HepG2 (cell line): Measurements from ENCODE around the gene P2RX7. TPM values are rescaled to one million over a fixed set of nuclear protein-coding genes. Genes with fewer than 3 reads are reported as not detected.

Experiments
- PAXIP1 ChIP-seq: sonication (generic); formaldehyde crosslinking; conservative IDR thresholded peaks from 2 replicates; pipeline ENCODE4 v1.4.0; 2020; ENCODE audit warnings: mild to moderate bottlenecking, missing genetic modification reagents, moderate library complexity
- RCOR2 ChIP-seq: IDR thresholded peaks from 2 replicates; pipeline ENCODE4 v1.6.1; 2016; ENCODE audit warnings: missing biosample characterization, missing genetic modification reagents
- SOX13 ChIP-seq, 3 experiments: fragments of 450-650 bp in 1 of 3; sonication (generic) in 1 of 3; formaldehyde crosslinking in 1 of 3; IDR thresholded peaks in 2 of 3; conservative IDR thresholded peaks in 1 of 3; 2 replicates each; pipeline versions ENCODE4 v1.5.0 to v1.6.1; 2016 to 2020; ENCODE audit warnings: antibody characterized with exemption in 1 of 3, mild to moderate bottlenecking in 1 of 3, missing compliant biosample characterization in 1 of 3, missing genetic modification reagents in 1 of 3, moderate library complexity in 1 of 3
- polyA plus RNA-seq, 8 experiments: library from polyadenylated mRNA; depleted of rRNA in 3 of 8; stranded (reverse) in 7 of 8; unstranded in 1 of 8; fragments of >200 nt; fragmentation: Illumina TruSeq in 4 of 8; extraction: Trizol in 4 of 8; gene quantifications; 2 replicates each; pipeline versions ENCODE4 v1.2.1 to v1.2.3, GENCODE V29; 2011 to 2016; ENCODE audit warnings: low read depth in 4 of 8, missing spikeins in 1 of 8, mixed read lengths in 1 of 8; ENCODE audit not compliant: insufficient read depth in 1 of 8
- total RNA-seq, 5 experiments: library from RNA; depleted of rRNA; stranded (reverse); fragments of >200 nt; fragmentation: Illumina TruSeq; extraction: Trizol; gene quantifications; 2 replicates each; pipeline ENCODE4 v1.2.3, GENCODE V29; 2016; ENCODE audit warnings: low read depth in 1 of 5
- TF ChIP-seq, protein P1 (sequence below): sonication (generic); formaldehyde crosslinking; IDR thresholded peaks from 2 replicates; pipeline ENCODE4 v1.4.0; 2020; ENCODE audit warnings: mild to moderate bottlenecking, missing genetic modification reagents
- TF ChIP-seq, protein P2 (sequence below): sonication (generic); formaldehyde crosslinking; IDR thresholded peaks from 2 replicates; pipeline ENCODE4 v1.5.0; 2020; ENCODE audit warnings: mild to moderate bottlenecking, missing genetic modification reagents, borderline replicate concordance

The P2RX7 gene
- total and polyA plus RNA-seq, 2 of the 13 experiments (the other 11 are each of a cell fraction or from before 2014, with no cell fraction given) = 0.13 to 0.73 TPM

GRCh38 chr12:121124402-121125109 lies 8.1 kb upstream of the P2RX7 start (continued):
- TF ChIP-seq, protein P1, sequence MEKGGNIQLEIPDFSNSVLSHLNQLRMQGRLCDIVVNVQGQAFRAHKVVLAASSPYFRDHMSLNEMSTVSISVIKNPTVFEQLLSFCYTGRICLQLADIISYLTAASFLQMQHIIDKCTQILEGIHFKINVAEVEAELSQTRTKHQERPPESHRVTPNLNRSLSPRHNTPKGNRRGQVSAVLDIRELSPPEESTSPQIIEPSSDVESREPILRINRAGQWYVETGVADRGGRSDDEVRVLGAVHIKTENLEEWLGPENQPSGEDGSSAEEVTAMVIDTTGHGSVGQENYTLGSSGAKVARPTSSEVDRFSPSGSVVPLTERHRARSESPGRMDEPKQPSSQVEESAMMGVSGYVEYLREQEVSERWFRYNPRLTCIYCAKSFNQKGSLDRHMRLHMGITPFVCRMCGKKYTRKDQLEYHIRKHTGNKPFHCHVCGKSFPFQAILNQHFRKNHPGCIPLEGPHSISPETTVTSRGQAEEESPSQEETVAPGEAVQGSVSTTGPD (CRISPR knock-in tag) = peak; percentile 91
- no peak for TF ChIP-seq RCOR2 (CRISPR knock-in tag)
- TF ChIP-seq, protein P2, sequence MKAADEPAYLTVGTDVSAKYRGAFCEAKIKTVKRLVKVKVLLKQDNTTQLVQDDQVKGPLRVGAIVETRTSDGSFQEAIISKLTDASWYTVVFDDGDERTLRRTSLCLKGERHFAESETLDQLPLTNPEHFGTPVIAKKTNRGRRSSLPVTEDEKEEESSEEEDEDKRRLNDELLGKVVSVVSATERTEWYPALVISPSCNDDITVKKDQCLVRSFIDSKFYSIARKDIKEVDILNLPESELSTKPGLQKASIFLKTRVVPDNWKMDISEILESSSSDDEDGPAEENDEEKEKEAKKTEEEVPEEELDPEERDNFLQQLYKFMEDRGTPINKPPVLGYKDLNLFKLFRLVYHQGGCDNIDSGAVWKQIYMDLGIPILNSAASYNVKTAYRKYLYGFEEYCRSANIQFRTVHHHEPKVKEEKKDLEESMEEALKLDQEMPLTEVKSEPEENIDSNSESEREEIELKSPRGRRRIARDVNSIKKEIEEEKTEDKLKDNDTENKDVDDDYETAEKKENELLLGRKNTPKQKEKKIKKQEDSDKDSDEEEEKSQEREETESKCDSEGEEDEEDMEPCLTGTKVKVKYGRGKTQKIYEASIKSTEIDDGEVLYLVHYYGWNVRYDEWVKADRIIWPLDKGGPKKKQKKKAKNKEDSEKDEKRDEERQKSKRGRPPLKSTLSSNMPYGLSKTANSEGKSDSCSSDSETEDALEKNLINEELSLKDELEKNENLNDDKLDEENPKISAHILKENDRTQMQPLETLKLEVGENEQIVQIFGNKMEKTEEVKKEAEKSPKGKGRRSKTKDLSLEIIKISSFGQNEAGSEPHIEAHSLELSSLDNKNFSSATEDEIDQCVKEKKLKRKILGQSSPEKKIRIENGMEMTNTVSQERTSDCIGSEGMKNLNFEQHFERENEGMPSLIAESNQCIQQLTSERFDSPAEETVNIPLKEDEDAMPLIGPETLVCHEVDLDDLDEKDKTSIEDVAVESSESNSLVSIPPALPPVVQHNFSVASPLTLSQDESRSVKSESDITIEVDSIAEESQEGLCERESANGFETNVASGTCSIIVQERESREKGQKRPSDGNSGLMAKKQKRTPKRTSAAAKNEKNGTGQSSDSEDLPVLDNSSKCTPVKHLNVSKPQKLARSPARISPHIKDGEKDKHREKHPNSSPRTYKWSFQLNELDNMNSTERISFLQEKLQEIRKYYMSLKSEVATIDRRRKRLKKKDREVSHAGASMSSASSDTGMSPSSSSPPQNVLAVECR = no peak; the same call in 1 of the 2 replicates
- 0 out of 2 replicates have a peak, but pooled peaks have one; percentile 27 for TF ChIP-seq PAXIP1 (CRISPR knock-in tag)
- no peak for TF ChIP-seq SOX13 (IDR thresholded peaks at IDR 0.05)
- TF ChIP-seq SOX13 (CRISPR knock-in tag; conservative IDR thresholded peaks at IDR 0.05 in 1 of 2, IDR thresholded peaks at IDR 0.05 in 1 of 2) = peak in 1 of 2 experiments; percentile 14; a peak in 1 of 4 replicates
